Endothelial cell of umbilical vein (primary cell): ENCODE measurements around the gene TMEM35A. TPM values are rescaled to one million over a fixed set of nuclear protein-coding genes. Genes with fewer than 3 reads are reported as not detected.

Experiments
- BruUV-seq: library from RNA; stranded (reverse); fragments of 400-500 nt; replicated peaks from 2 replicates; lab custom pipeline; 2021; lab: Mats Ljungman, UMichigan
- CTCF ChIA-PET: fragments of 300-600, 350-600 bp; sonication (Branson Sonifier 250); formaldehyde crosslinking; loops from one replicate; lab custom pipeline; 2021; ENCODE audit warnings: antibody characterized with exemption, inconsistent platforms; lab: Charles Lee
- POLR2A ChIA-PET: fragments of 300-600, 350-600 bp; sonication (Branson Sonifier 250); formaldehyde crosslinking; loops from one replicate; lab custom pipeline; 2021; ENCODE audit warnings: antibody characterized with exemption, inconsistent platforms; lab: Charles Lee
- DNase-seq: peaks from one replicate; pipeline ENCODE4 v3.0.0-alpha.2; 2011; ENCODE audit warnings: low read depth, low spot score
- FAIRE-seq: peaks from 2 replicates; lab custom pipeline; 2011; peaks lifted over from hg19 to GRCh38; lab: Jason Lieb, UNC
- H2AFZ ChIP-seq: 2 replicates; pipeline ENCODE4 v1.6.0; 2012; ENCODE audit warnings: low read depth, low read length, control low read depth, inconsistent platforms
- H3K27ac ChIP-seq: 2 replicates; pipeline ENCODE4 v1.5.1; 2011; ENCODE audit warnings: low read depth, mild to moderate bottlenecking, control low read depth, low read length, moderate library complexity; ENCODE audit not compliant: insufficient read depth
- H3K27me3 ChIP-seq, 2 experiments: 2 replicates each; pipeline versions ENCODE4 v1.6.0 to v1.6.1; 2011; ENCODE audit warnings: low read length in 2 of 2, mixed read lengths in 1 of 2; ENCODE audit not compliant: control insufficient read depth in 2 of 2, insufficient read depth in 2 of 2
- H3K36me3 ChIP-seq, 2 experiments: 2 replicates in 1 of 2; 3 replicates in 1 of 2; pipeline ENCODE4 v1.5.1; 2011; ENCODE audit warnings: low read length in 2 of 2, mild to moderate bottlenecking in 1 of 2, moderate library complexity in 1 of 2; ENCODE audit not compliant: control insufficient read depth in 2 of 2, insufficient read depth in 2 of 2; ENCODE audit errors: extremely low read depth in 1 of 2
- H3K4me1 ChIP-seq: 3 replicates; pipeline ENCODE4 v1.5.1; 2011; ENCODE audit warnings: mild to moderate bottlenecking, low read length; ENCODE audit not compliant: control insufficient read depth, insufficient read depth; ENCODE audit errors: extremely low read depth
- H3K4me2 ChIP-seq: 2 replicates; pipeline ENCODE4 v1.6.1; 2011; ENCODE audit warnings: low read length, control low read depth, mixed read lengths; ENCODE audit not compliant: insufficient read depth
- H3K4me3 ChIP-seq, 3 experiments: fragments of 200-600 bp in 1 of 3; sonication (generic), shearing (Covaris generic) in 1 of 3; replicated peaks in 1 of 3; 2 replicates each; pipeline ENCODE4 v1.5.1; 2011 to 2016; ENCODE audit warnings: control low read depth in 3 of 3, low read length in 3 of 3, mild to moderate bottlenecking in 2 of 3, inconsistent platforms in 1 of 3, low read depth in 1 of 3, moderate library complexity in 1 of 3; ENCODE audit not compliant: insufficient read depth in 1 of 3
- H3K79me2 ChIP-seq: 2 replicates; pipeline ENCODE4 v1.6.0; 2012; ENCODE audit warnings: low read length, inconsistent platforms; ENCODE audit not compliant: control insufficient read depth, insufficient read depth
- H3K9ac ChIP-seq: replicated peaks from 2 replicates; pipeline ENCODE3; 2011; ENCODE audit warnings: low read length, control low read depth; ENCODE audit not compliant: insufficient read depth; ENCODE audit errors: extremely low read depth
- H3K9me1 ChIP-seq: replicated peaks from 3 replicates; pipeline ENCODE4 v1.6.0; 2011; ENCODE audit warnings: mild to moderate bottlenecking, low read length; ENCODE audit not compliant: control insufficient read depth, insufficient read depth; ENCODE audit errors: extremely low read depth
- H3K9me3 ChIP-seq: replicated peaks from 2 replicates; pipeline ENCODE4 v1.5.1; 2012; ENCODE audit warnings: low read length, inconsistent platforms; ENCODE audit not compliant: control insufficient read depth, insufficient read depth
- H4K20me1 ChIP-seq: replicated peaks from 2 replicates; pipeline ENCODE3; 2011; ENCODE audit warnings: mild to moderate bottlenecking, low read length; ENCODE audit not compliant: control insufficient read depth, insufficient read depth; ENCODE audit errors: extremely low read depth
- CTCF ChIP-seq, 2 donors: IDR thresholded peaks; 1 replicate in 1 of 2; 2 replicates in 1 of 2; pipeline ENCODE4 v1.5.1; 2011; ENCODE audit warnings: low read length in 2 of 2, mild to moderate bottlenecking in 2 of 2, moderate library complexity in 2 of 2, control low read depth in 1 of 2, inconsistent platforms in 1 of 2, low read depth in 1 of 2; ENCODE audit not compliant: insufficient read depth in 1 of 2; ENCODE audit errors: extremely low read depth in 1 of 2
- EZH2 ChIP-seq: IDR thresholded peaks from 2 replicates; pipeline ENCODE4 v1.6.1; 2012; ENCODE audit warnings: borderline replicate concordance, low read depth, mild to moderate bottlenecking, moderate library complexity, low read length, inconsistent platforms; ENCODE audit not compliant: severe bottlenecking
- FOS ChIP-seq: IDR thresholded peaks from 2 replicates; pipeline ENCODE4 v1.6.1; 2011; ENCODE audit warnings: mild to moderate bottlenecking, low read length, moderate library complexity, borderline replicate concordance; ENCODE audit not compliant: insufficient read depth
- GATA2 ChIP-seq: IDR thresholded peaks from 2 replicates; pipeline ENCODE4 v1.7.0; 2011; ENCODE audit warnings: low read depth, mild to moderate bottlenecking, moderate library complexity, mixed read lengths, low read length; ENCODE audit not compliant: insufficient read length, insufficient read depth
- JUN ChIP-seq: IDR thresholded peaks from 2 replicates; pipeline ENCODE4 v1.6.1; 2011; ENCODE audit warnings: borderline replicate concordance, low read depth; ENCODE audit not compliant: insufficient read length, insufficient read depth
- MAX ChIP-seq: IDR thresholded peaks from 2 replicates; pipeline ENCODE4 v1.6.1; 2011; ENCODE audit not compliant: insufficient read depth, insufficient read length
- MYC ChIP-seq: IDR thresholded peaks from one replicate; pipeline ENCODE4 v1.6.1; 2011; ENCODE audit warnings: mild to moderate bottlenecking, low read depth, low read length
- POLR2A ChIP-seq: IDR thresholded peaks from 2 replicates; pipeline ENCODE4 v1.6.1; 2012; ENCODE audit warnings: low read depth, mild to moderate bottlenecking, control low read depth, low read length
- POLR2AphosphoS5 ChIP-seq: IDR thresholded peaks from 2 replicates; pipeline ENCODE4 v1.6.1; 2012; ENCODE audit warnings: low read depth, mild to moderate bottlenecking, control low read depth, low read length, moderate library complexity; ENCODE audit not compliant: insufficient read depth
- dilution Hi-C: fragments of 300-500 bp; cut with MboI; formaldehyde crosslinking; loops from one replicate; pipeline ENCODE4 v1.15.0; 2019; ENCODE audit warnings: low sequenced_read_pairs; ENCODE audit not compliant: extremely low pct_ligation_motif_present
- intact Hi-C: fragments of 100-400 bp; cut with micrococcal nuclease; formaldehyde crosslinking; loops from one replicate; pipeline ENCODE4 v1.10.0; 2022
- polyA plus RNA-seq, 4 experiments: library from polyadenylated mRNA; depleted of rRNA in 3 of 4; stranded (reverse) in 3 of 4; unstranded in 1 of 4; fragments of >200 nt; gene quantifications; 2 replicates each; pipeline versions ENCODE4 v1.2.1 to v1.2.3, GENCODE V29; 2011 to 2012; ENCODE audit warnings: missing spikeins in 1 of 4
- total RNA-seq: library from RNA; stranded (reverse); gene quantifications from 2 replicates; pipeline ENCODE4 v1.2.3, GENCODE V29; 2021

Gene TMEM35A
- total and polyA plus RNA-seq, 2 donors (not counting 3 experiments of a cell fraction or from before 2014, with no cell fraction given), result 6.5 to 11.0 TPM

GRCh38 chrX:101062176-101062575, 16.5 kb upstream of the TMEM35A start:
- Histone ChIP-seq H3K36me3 (no peaks in the 10 kb centered on the region), H2AFZ (no peak overlapping the region), H3K79me2 (no peaks in the 10 kb centered on the region), H4K20me1 (no peaks in the 10 kb centered on the region), H3K27me3 (no peaks in the 10 kb centered on the region), H3K9ac (no peak overlapping the region), H3K4me3 (no peak overlapping the region), H3K9me1 (no peaks in the 10 kb centered on the region), H3K4me1 (peaks cover 4% of the 10 kb centered on the region), H3K27ac (no peak overlapping the region), H3K4me2 (no peak overlapping the region), H3K9me3 (no peaks in the 10 kb centered on the region)
- DNase-seq (no peak), FAIRE-seq (no peak)
- ChIA-PET POLR2A (no interaction called here), CTCF (no interaction called here)
- dilution Hi-C loops (no loop called here), intact Hi-C loops (no loop called here)
- TF ChIP-seq JUN, result no peak
- TF ChIP-seq EZH2, result no peak
- TF ChIP-seq MYC, result no peak
- no peak for TF ChIP-seq POLR2A
- no peak for TF ChIP-seq FOS
- TF ChIP-seq CTCF (IDR thresholded peaks at IDR 0.05; ENCODE audit: extremely low read depth in 1 of 2, insufficient read depth in 1 of 2, low read depth in 1 of 2, low read length in 2 of 2), result no peak
- no peak for TF ChIP-seq GATA2
- no peak for TF ChIP-seq MAX
- no peak for TF ChIP-seq POLR2AphosphoS5
- BruUV-seq, result no TSS peak
